Peyer's patch (tissue), 4 donors: ENCODE measurements around the gene C1RL. TPM values are rescaled to one million over a fixed set of nuclear protein-coding genes. Genes with fewer than 3 reads are reported as not detected.
"Not testable (repeated sequence)": the region's sequence is repeated elsewhere in the genome, so short reads cannot be mapped to it uniquely, and the experiment has no call there.

ENCODE experiments used
- DNase-seq, 3 donors: peaks; one replicate each; pipeline ENCODE4 v3.0.0-alpha.2; 2017 to 2019
- H3K27ac ChIP-seq, 4 donors: fragments of 200-600 bp; sonication (generic); one replicate each; pipeline ENCODE4 v1.5.1; 2016 to 2019
- H3K27me3 ChIP-seq, 2 donors: fragments of 200-600 bp; sonication (generic); one replicate each; pipeline ENCODE4 v1.5.1; 2019
- H3K36me3 ChIP-seq, 3 donors: fragments of 200-600 bp; sonication (generic); one replicate each; pipeline ENCODE4 v1.5.1; 2016 to 2019
- H3K4me1 ChIP-seq, 4 donors: fragments of 200-600 bp; sonication (generic); one replicate each; pipeline ENCODE4 v1.5.1; 2016 to 2019
- H3K4me3 ChIP-seq, 4 donors: fragments of 200-600 bp; sonication (generic); 1 replicate in 3 of 4; 2 replicates in 1 of 4; pipeline ENCODE4 v1.5.1; 2016 to 2019; ENCODE audit warnings: mild to moderate bottlenecking in 1 of 4
- H3K9me3 ChIP-seq, 4 donors: fragments of 200-600 bp; sonication (generic); one replicate each; pipeline ENCODE4 v1.5.1; 2016 to 2019; ENCODE audit warnings: mild to moderate bottlenecking in 1 of 4
- POLR2A ChIP-seq, 2 donors: fragments of 450-650 bp; IDR thresholded peaks; one replicate each; pipeline ENCODE4 v1.5.1; 2017; ENCODE audit warnings: antibody characterized with exemption in 2 of 2, mild to moderate bottlenecking in 2 of 2, moderate library complexity in 2 of 2
- total RNA-seq, 4 donors: library from RNA; depleted of rRNA; stranded (reverse); fragments of >200 nt; gene quantifications; one replicate each; pipeline ENCODE4 v1.1.0, GENCODE V29; 2016
- TF ChIP-seq, protein P1 (sequence below), 6 experiments: fragments of 450-650 bp in 4 of 6; fragments of 200-600 bp in 2 of 6; sonication (generic) in 1 of 6; IDR thresholded peaks; one replicate each; pipeline ENCODE4 v1.5.1; 2017 to 2019; ENCODE audit warnings: antibody characterized with exemption in 6 of 6, mild to moderate bottlenecking in 3 of 6, moderate library complexity in 1 of 6

Gene C1RL
- total RNA-seq, 4 donors from 2014 or later: 44.6 to 87.7 (median 51.5) TPM

DNA sequence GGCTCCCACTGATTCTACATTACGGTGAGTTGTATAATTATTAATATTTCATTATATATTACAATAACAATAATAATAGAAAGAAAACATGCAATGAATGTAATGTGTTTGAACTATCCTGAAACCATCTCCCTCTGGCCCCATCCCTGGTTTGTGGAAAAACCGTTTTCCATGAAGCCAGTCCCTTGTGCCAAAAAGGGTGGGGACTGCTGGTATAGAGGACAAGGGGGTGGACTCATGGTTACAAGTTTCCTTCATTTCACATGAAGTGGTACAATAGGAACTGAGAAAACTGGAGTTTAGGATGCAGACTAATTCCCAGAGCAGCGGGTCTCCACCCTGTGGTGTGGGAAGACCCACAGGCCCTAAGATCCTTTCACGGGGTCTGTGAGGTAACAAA lies 3.0 kb upstream of the C1RL start:
- H3K4me3 ChIP-seq: no peak overlapping the region
- no peaks in the 10 kb centered on the region for H3K9me3 ChIP-seq
- no peak for DNase-seq
- TF ChIP-seq POLR2A (IDR thresholded peaks at IDR 0.05): no peak
- TF ChIP-seq, protein P1, sequence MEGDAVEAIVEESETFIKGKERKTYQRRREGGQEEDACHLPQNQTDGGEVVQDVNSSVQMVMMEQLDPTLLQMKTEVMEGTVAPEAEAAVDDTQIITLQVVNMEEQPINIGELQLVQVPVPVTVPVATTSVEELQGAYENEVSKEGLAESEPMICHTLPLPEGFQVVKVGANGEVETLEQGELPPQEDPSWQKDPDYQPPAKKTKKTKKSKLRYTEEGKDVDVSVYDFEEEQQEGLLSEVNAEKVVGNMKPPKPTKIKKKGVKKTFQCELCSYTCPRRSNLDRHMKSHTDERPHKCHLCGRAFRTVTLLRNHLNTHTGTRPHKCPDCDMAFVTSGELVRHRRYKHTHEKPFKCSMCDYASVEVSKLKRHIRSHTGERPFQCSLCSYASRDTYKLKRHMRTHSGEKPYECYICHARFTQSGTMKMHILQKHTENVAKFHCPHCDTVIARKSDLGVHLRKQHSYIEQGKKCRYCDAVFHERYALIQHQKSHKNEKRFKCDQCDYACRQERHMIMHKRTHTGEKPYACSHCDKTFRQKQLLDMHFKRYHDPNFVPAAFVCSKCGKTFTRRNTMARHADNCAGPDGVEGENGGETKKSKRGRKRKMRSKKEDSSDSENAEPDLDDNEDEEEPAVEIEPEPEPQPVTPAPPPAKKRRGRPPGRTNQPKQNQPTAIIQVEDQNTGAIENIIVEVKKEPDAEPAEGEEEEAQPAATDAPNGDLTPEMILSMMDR (IDR thresholded peaks at IDR 0.05): no peak
- peaks cover 0 to 12% (median 0%) of the 10 kb centered on the region in 3 donors for H3K36me3 ChIP-seq
- H3K4me1 ChIP-seq: peaks cover 0 to 12% (median 8%) of the 10 kb centered on the region in 4 donors
- H3K27me3 ChIP-seq: no peaks in the 10 kb centered on the region
- H3K27ac ChIP-seq: peak overlapping the region in 1 of 4 donors; percentile 8

DNA sequence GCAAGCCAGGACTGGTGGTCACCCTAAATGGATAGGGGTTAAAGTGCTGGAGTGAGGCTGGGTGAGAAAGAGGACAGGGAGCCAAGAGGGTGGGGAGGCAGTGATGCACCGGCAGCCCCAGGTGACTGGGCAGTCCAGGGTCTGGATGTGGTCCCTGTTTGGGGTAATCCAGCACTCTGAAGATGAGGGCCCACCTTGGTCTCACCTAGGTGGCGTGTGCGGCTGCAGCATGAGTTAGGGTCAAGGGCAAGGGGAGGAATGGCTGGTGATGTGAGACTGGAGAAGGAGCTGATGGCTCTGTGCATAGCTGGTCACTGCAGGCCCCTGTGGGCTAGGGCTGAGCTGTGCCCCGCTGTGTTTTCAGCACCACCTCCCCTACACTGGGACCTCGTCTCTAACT lies 1.6 kb upstream of the C1RL start:
- Histone ChIP-seq H3K27ac (peak overlapping the region in 1 of 4 donors; percentile 28), H3K36me3 (peaks cover 0 to 8% (median 0%) of the 10 kb centered on the region in 3 donors), H3K27me3 (no peaks in the 10 kb centered on the region), H3K4me1 (peaks cover 0 to 12% (median 8%) of the 10 kb centered on the region in 4 donors), H3K9me3 (no peaks in the 10 kb centered on the region), H3K4me3 (no peak overlapping the region)
- no peak for TF ChIP-seq POLR2A (IDR thresholded peaks at IDR 0.05)
- TF ChIP-seq, protein P1 (IDR thresholded peaks at IDR 0.05): no peak
- peak in 1 of 3 donors; percentile 32 for DNase-seq

DNA sequence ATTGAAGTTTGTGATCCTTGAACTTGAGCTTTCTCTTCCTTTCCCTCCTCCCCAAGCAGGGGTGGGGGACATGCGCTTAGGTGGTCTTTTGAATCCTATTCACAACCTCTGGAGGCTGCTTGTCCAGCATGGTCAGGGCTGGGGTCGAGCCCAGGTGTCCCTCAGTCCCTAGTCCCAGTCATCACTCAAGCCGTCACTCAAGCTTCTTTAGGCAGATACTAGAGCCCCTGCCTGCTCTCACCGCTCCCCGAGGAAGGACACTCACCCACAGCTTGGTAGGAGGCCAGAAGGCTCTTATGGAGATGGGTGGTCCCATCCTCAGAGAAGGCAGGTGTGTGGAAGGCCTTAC lies 532 bp upstream of the C1RL start:
- H3K4me1 ChIP-seq: peaks cover 0 to 12% (median 8%) of the 10 kb centered on the region in 4 donors
- no peaks in the 10 kb centered on the region for H3K9me3 ChIP-seq
- no peak for TF ChIP-seq POLR2A (IDR thresholded peaks at IDR 0.05)
- TF ChIP-seq, protein P1 (IDR thresholded peaks at IDR 0.05): no peak
- no peaks in the 10 kb centered on the region for H3K27me3 ChIP-seq
- no peak for DNase-seq
- peak overlapping the region in 2 of 4 donors; percentile 64 to 72 for H3K4me3 ChIP-seq
- H3K27ac ChIP-seq: peak overlapping the region; percentile 89 to 96 (median 94)
- H3K36me3 ChIP-seq: peaks cover 0 to under 1% (median 0%) of the 10 kb centered on the region in 3 donors

DNA sequence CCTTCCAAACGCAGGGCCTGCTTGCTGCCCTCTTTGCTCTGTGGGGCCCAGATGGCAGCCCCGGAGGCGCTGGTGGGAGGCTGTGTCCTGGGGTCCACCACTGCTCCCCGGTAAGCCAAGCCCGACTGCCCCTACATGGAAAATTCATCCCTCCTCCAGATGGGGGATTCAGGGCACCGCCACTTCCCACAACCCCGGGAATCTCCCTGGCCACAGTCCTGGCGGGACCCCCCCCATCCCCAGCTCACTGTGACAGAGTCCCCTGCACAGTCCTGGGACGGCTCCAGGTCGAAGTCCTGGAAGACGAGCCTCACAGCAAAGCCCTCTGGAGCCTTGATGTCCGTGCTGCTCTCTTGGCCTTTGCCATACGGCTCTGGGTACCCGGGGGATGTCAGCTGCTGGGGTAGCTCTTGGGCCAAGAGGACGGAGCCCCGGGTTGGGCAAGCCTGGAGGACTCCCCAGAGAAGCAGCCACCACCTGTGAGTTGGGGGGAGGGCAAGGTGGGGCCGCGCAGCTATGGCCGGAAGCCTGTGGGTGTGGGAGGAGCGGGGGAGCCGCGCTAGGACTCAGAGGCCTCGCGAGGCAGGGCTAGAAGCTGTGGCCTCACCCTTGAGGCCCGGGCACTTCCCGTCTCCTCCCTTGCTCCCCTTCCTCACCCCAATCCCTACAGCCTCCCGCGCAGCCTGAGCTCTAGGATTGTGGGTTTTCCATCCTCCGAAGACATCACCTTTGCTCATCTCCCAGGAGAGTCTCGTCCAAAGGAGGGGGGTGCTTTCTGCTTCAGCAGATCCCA lies 815 bp downstream of the C1RL start:
- Histone ChIP-seq H3K9me3 (no peaks in the 10 kb centered on the region), H3K27ac (peak overlapping the region; percentile 89 to 96 (median 94)), H3K27me3 (no peaks in the 10 kb centered on the region), H3K4me3 (peak overlapping the region; percentile 55 to 72 (median 62)), H3K4me1 (peaks cover 0 to 8% (median 6%) of the 10 kb centered on the region in 4 donors), H3K36me3 (peaks cover 0 to 7% (median 0%) of the 10 kb centered on the region in 3 donors)
- DNase-seq: peak; percentile 84 to 94 (median 86)
- peak; percentile 69 to 77 for TF ChIP-seq POLR2A (IDR thresholded peaks at IDR 0.05)
- TF ChIP-seq, protein P1 (IDR thresholded peaks at IDR 0.05): peak in 1 of 6 experiments; percentile 10

DNA sequence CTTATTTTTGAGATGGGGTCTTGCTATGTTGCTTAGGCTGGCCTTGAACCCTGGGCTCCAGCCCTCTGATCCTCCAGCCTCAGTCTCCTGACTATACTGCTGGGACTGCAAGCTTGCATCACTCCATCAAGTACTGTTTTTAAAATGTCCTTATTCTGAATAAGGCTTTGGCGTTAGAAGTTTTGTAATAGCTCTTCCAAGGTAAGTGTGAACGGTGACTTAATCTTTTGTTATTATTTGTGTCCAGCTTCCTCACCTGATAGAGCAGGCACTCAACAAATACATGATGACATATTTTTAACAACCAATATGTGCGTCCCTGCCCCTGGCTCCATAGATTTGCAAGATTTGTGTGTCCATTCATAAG lies 1.4 kb downstream of the C1RL start:
- H3K36me3 ChIP-seq: peaks cover 0 to 7% (median 0%) of the 10 kb centered on the region in 3 donors
- H3K4me3 ChIP-seq: peak overlapping the region; percentile 55 to 72 (median 62)
- TF ChIP-seq, protein P1 (IDR thresholded peaks at IDR 0.05): no peak
- no peak for TF ChIP-seq POLR2A (IDR thresholded peaks at IDR 0.05)
- peaks cover 0 to 6% (median 5%) of the 10 kb centered on the region in 4 donors for H3K4me1 ChIP-seq
- H3K9me3 ChIP-seq: no peaks in the 10 kb centered on the region
- peak overlapping the region; percentile 89 to 96 (median 94) for H3K27ac ChIP-seq
- no peaks in the 10 kb centered on the region for H3K27me3 ChIP-seq
- DNase-seq: no peak

DNA sequence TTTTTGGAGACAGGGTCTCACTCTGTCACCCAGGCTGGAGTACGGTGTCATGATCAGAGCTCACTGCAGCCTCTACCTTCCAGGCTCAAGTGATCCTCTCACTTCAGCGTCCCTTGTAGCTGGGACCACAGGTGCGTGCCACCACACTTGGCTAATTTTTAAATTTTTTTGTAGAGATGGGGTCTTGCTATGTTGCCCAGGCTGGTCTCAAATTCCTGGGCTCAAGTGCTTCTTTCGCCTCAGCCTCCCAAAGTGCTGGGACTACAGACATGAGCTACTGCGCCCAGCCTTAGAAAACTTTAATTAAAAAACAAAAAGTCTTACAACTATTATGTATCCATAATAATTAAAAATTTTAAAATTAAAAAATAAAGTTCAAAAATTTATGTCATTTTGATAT lies 1.8 kb downstream of the C1RL start:
- H3K4me1 ChIP-seq, H3K27me3 ChIP-seq, H3K36me3 ChIP-seq, H3K9me3 ChIP-seq, DNase-seq: not testable (repeated sequence)
- peak overlapping the region in 1 of 4 donors; percentile 72 for H3K4me3 ChIP-seq
- H3K27ac ChIP-seq: peak overlapping the region in 3 of 4 donors; percentile 89 to 96 (median 92)
